ENCODE measurements around the gene SETD1A.
A peak's percentile ranks its signal among the peaks of the same experiment; 100 is the strongest.

Gene SETD1A

GRCh38 chr16:30957456-30958174 lies at the start of gene SETD1A:
Gene SETD1A, plus strand, starts transcription at chr16:30957754. Its CDS starts 978 bp downstream, at chr16:30958732.
- peaks cover 38% of the 10 kb centered on the region for H3K36me3 ChIP-seq (ENCODE audit: control insufficient read depth, insufficient read depth, low read length)

GRCh38 chr16:30910427-30911029 lies 47.0 kb upstream of the SETD1A start:
- Histone ChIP-seq H3K4me1 (ENCODE audit: control insufficient read depth, insufficient read depth, low read length) (peaks cover 12% of the 10 kb centered on the region), H3K27me3 (ENCODE audit: control insufficient read depth, insufficient read depth, low read length) (no peaks in the 10 kb centered on the region), H3K4me3 (ENCODE audit: low read depth, low read length) (no peak overlapping the region), H3K9ac (ENCODE audit: low read depth, low read length) (0 out of 2 replicates have a peak overlapping the region, but pooled peaks have one; percentile 1), H3K36me3 (ENCODE audit: control insufficient read depth, insufficient read depth, low read length) (no peaks in the 10 kb centered on the region), H3K27ac (ENCODE audit: low read depth, low read length) (no peak overlapping the region), H3K9me3 (ENCODE audit: control insufficient read depth, insufficient read depth, low read length) (no peaks in the 10 kb centered on the region)

More at GRCh38 chr16:30957456-30958174, at the start of gene SETD1A:
- Histone ChIP-seq H3K4me3 (ENCODE audit: low read depth, low read length) (peak within 1 kb of the TSS; percentile 92), H3K9me3 (ENCODE audit: control insufficient read depth, insufficient read depth, low read length) (no peaks in the 10 kb centered on the region), H3K9ac (ENCODE audit: low read depth, low read length) (peak within 1 kb of the TSS; percentile 100), H3K27me3 (ENCODE audit: control insufficient read depth, insufficient read depth, low read length) (no peaks in the 10 kb centered on the region), H3K4me1 (ENCODE audit: control insufficient read depth, insufficient read depth, low read length) (no peaks in the 10 kb centered on the region), H3K27ac (ENCODE audit: low read depth, low read length) (peak within 1 kb of the TSS; percentile 99)

GRCh38 chr16:30912794-30913412 lies 44.7 kb upstream of the SETD1A start:
- H3K9ac ChIP-seq (ENCODE audit: low read depth, low read length) = no peak overlapping the region
- H3K4me3 ChIP-seq (ENCODE audit: low read depth, low read length) = no peak overlapping the region
- no peaks in the 10 kb centered on the region for H3K9me3 ChIP-seq (ENCODE audit: control insufficient read depth, insufficient read depth, low read length)
- H3K27me3 ChIP-seq (ENCODE audit: control insufficient read depth, insufficient read depth, low read length) = no peaks in the 10 kb centered on the region
- H3K4me1 ChIP-seq (ENCODE audit: control insufficient read depth, insufficient read depth, low read length) = peaks cover 12% of the 10 kb centered on the region
- H3K36me3 ChIP-seq (ENCODE audit: control insufficient read depth, insufficient read depth, low read length) = no peaks in the 10 kb centered on the region
- no peak overlapping the region for H3K27ac ChIP-seq (ENCODE audit: low read depth, low read length)

GRCh38 chr16:30914830-30915229 lies 42.7 kb upstream of the SETD1A start:
- no peaks in the 10 kb centered on the region for H3K27me3 ChIP-seq (ENCODE audit: control insufficient read depth, insufficient read depth, low read length)
- H3K27ac ChIP-seq (ENCODE audit: low read depth, low read length) = no peak overlapping the region
- peaks cover 12% of the 10 kb centered on the region for H3K4me1 ChIP-seq (ENCODE audit: control insufficient read depth, insufficient read depth, low read length)
- H3K9me3 ChIP-seq (ENCODE audit: control insufficient read depth, insufficient read depth, low read length) = no peaks in the 10 kb centered on the region
- no peak overlapping the region for H3K9ac ChIP-seq (ENCODE audit: low read depth, low read length)
- no peaks in the 10 kb centered on the region for H3K36me3 ChIP-seq (ENCODE audit: control insufficient read depth, insufficient read depth, low read length)
- H3K4me3 ChIP-seq (ENCODE audit: low read depth, low read length) = no peak overlapping the region

- no peaks in the 10 kb centered on the region for H3K27me3 ChIP-seq (ENCODE audit: control insufficient read depth, insufficient read depth, low read length)
- no peaks in the 10 kb centered on the region for H3K4me1 ChIP-seq (ENCODE audit: control insufficient read depth, insufficient read depth, low read length)
- H3K27ac ChIP-seq (ENCODE audit: low read depth, low read length) = no peak overlapping the region
- H3K9me3 ChIP-seq (ENCODE audit: control insufficient read depth, insufficient read depth, low read length) = no peaks in the 10 kb centered on the region
- no peak overlapping the region for H3K9ac ChIP-seq (ENCODE audit: low read depth, low read length)
- no peaks in the 10 kb centered on the region for H3K36me3 ChIP-seq (ENCODE audit: control insufficient read depth, insufficient read depth, low read length)
- no peak overlapping the region for H3K4me3 ChIP-seq (ENCODE audit: low read depth, low read length)
These were observed 38.9 kb upstream of the SETD1A start for GRCh38 chr16:30918614-30919013.

GRCh38 chr16:30920891-30921290 lies 36.7 kb upstream of the SETD1A start:
- Histone ChIP-seq H3K36me3 (ENCODE audit: control insufficient read depth, insufficient read depth, low read length) (peaks cover 2% of the 10 kb centered on the region; the same call in 1 of the 2 replicates), H3K9me3 (ENCODE audit: control insufficient read depth, insufficient read depth, low read length) (no peaks in the 10 kb centered on the region), H3K4me1 (ENCODE audit: control insufficient read depth, insufficient read depth, low read length) (no peaks in the 10 kb centered on the region; the same call in 1 of the 2 replicates), H3K27me3 (ENCODE audit: control insufficient read depth, insufficient read depth, low read length) (no peaks in the 10 kb centered on the region), H3K27ac (ENCODE audit: low read depth, low read length) (no peak overlapping the region), H3K4me3 (ENCODE audit: low read depth, low read length) (no peak overlapping the region), H3K9ac (ENCODE audit: low read depth, low read length) (no peak overlapping the region)

- H3K4me1 ChIP-seq (ENCODE audit: control insufficient read depth, insufficient read depth, low read length) = no peaks in the 10 kb centered on the region; the same call in 1 of the 2 replicates
- no peaks in the 10 kb centered on the region for H3K27me3 ChIP-seq (ENCODE audit: control insufficient read depth, insufficient read depth, low read length)
- peaks cover 7% of the 10 kb centered on the region; the same call in 1 of the 2 replicates for H3K36me3 ChIP-seq (ENCODE audit: control insufficient read depth, insufficient read depth, low read length)
- H3K27ac ChIP-seq (ENCODE audit: low read depth, low read length) = no peak overlapping the region
- no peak overlapping the region for H3K9ac ChIP-seq (ENCODE audit: low read depth, low read length)
- H3K9me3 ChIP-seq (ENCODE audit: control insufficient read depth, insufficient read depth, low read length) = no peaks in the 10 kb centered on the region
- H3K4me3 ChIP-seq (ENCODE audit: low read depth, low read length) = peak overlapping the region; percentile 83; the same call in 1 of the 2 replicates
These were observed 36.2 kb upstream of the SETD1A start for GRCh38 chr16:30921459-30921747.

- Histone ChIP-seq H3K9ac (ENCODE audit: low read depth, low read length) (peak overlapping the region; percentile 39), H3K36me3 (ENCODE audit: control insufficient read depth, insufficient read depth, low read length) (peaks cover 11% of the 10 kb centered on the region), H3K4me1 (ENCODE audit: control insufficient read depth, insufficient read depth, low read length) (no peaks in the 10 kb centered on the region; the same call in 1 of the 2 replicates), H3K9me3 (ENCODE audit: control insufficient read depth, insufficient read depth, low read length) (no peaks in the 10 kb centered on the region), H3K27me3 (ENCODE audit: control insufficient read depth, insufficient read depth, low read length) (no peaks in the 10 kb centered on the region), H3K27ac (ENCODE audit: low read depth, low read length) (peak overlapping the region; percentile 91), H3K4me3 (ENCODE audit: low read depth, low read length) (peak overlapping the region; percentile 83)
These were observed 35.7 kb upstream of the SETD1A start for GRCh38 chr16:30921748-30922419.

GRCh38 chr16:30922420-30922959 lies 35.1 kb upstream of the SETD1A start:
- Histone ChIP-seq H3K9me3 (ENCODE audit: control insufficient read depth, insufficient read depth, low read length) (no peaks in the 10 kb centered on the region), H3K9ac (ENCODE audit: low read depth, low read length) (peak overlapping the region; percentile 87), H3K27me3 (ENCODE audit: control insufficient read depth, insufficient read depth, low read length) (no peaks in the 10 kb centered on the region), H3K36me3 (ENCODE audit: control insufficient read depth, insufficient read depth, low read length) (peaks cover 17% of the 10 kb centered on the region), H3K4me3 (ENCODE audit: low read depth, low read length) (peak overlapping the region; percentile 83), H3K4me1 (ENCODE audit: control insufficient read depth, insufficient read depth, low read length) (no peaks in the 10 kb centered on the region; the same call in 1 of the 2 replicates), H3K27ac (ENCODE audit: low read depth, low read length) (peak overlapping the region; percentile 96)

- Histone ChIP-seq H3K9me3 (ENCODE audit: control insufficient read depth, insufficient read depth, low read length) (no peaks in the 10 kb centered on the region), H3K27me3 (ENCODE audit: control insufficient read depth, insufficient read depth, low read length) (no peaks in the 10 kb centered on the region), H3K4me3 (ENCODE audit: low read depth, low read length) (peak overlapping the region; percentile 80), H3K36me3 (ENCODE audit: control insufficient read depth, insufficient read depth, low read length) (peaks cover 17% of the 10 kb centered on the region), H3K27ac (ENCODE audit: low read depth, low read length) (peak overlapping the region; percentile 96), H3K4me1 (ENCODE audit: control insufficient read depth, insufficient read depth, low read length) (no peaks in the 10 kb centered on the region; the same call in 1 of the 2 replicates), H3K9ac (ENCODE audit: low read depth, low read length) (peak overlapping the region; percentile 87)
These were observed 34.5 kb upstream of the SETD1A start for GRCh38 chr16:30922960-30923535.
